Upper lobe of left lung (tissue), 4 donors: ENCODE results near the gene PRKAR1B.

Experiments
- CTCF ChIP-seq, 6 experiments: fragments of 450-650 bp in 4 of 6; fragments of 200-600 bp in 2 of 6; sonication (generic) in 2 of 6; IDR thresholded peaks; one replicate each; pipeline ENCODE4 v1.5.1; 2016 to 2019; ENCODE audit warnings: antibody characterized with exemption in 6 of 6
- EP300 ChIP-seq, 4 donors: sonication (generic); formaldehyde crosslinking; IDR thresholded peaks; one replicate each; pipeline ENCODE4 v1.5.1; 2017; ENCODE audit warnings: antibody characterized with exemption in 4 of 4, control low read depth in 2 of 4
- POLR2A ChIP-seq, 4 donors: fragments of 450-650 bp; IDR thresholded peaks; one replicate each; pipeline ENCODE4 v1.5.1; 2016 to 2017; ENCODE audit warnings: antibody characterized with exemption in 4 of 4, mild to moderate bottlenecking in 2 of 4
- POLR2AphosphoS5 ChIP-seq, 2 donors: sonication (generic); formaldehyde crosslinking; IDR thresholded peaks; one replicate each; pipeline ENCODE4 v1.5.1; 2017; ENCODE audit warnings: antibody characterized with exemption in 2 of 2

GRCh38 chr7:555551-556160, 171.4 kb downstream of the PRKAR1B start:
- no peak for TF ChIP-seq POLR2AphosphoS5 (IDR thresholded peaks at IDR 0.05)
- no peak for TF ChIP-seq POLR2A (IDR thresholded peaks at IDR 0.05)
- no peak for TF ChIP-seq CTCF (IDR thresholded peaks at IDR 0.05)
- no peak for TF ChIP-seq EP300 (IDR thresholded peaks at IDR 0.05)
